GM11168 (cell line): ENCODE results near the gene CD302.
"Not testable (repeated sequence)": the region's sequence is repeated elsewhere in the genome, so short reads cannot be mapped to it uniquely, and the experiment has no call there.

Experiments
- in situ Hi-C: fragments of 300-500 bp; cut with MboI; formaldehyde crosslinking; loops from one replicate; pipeline ENCODE4 v1.12.0; 2022; ENCODE audit warnings: low sequenced_read_pairs; ENCODE audit not compliant: unreplicated experiment

Gene CD302

GRCh38 chr2:159795841-159796690, 1.9 kb downstream of the CD302 start:
- in situ Hi-C loops = no loop called here

- in situ Hi-C loops = no loop called here
Observed at GRCh38 chr2:159793326-159793725, 4.7 kb downstream of the CD302 start.

GRCh38 chr2:159792599-159792998, 5.4 kb downstream of the CD302 start:
- in situ Hi-C loops = no loop called here

- in situ Hi-C loops = no loop called here
Observed at GRCh38 chr2:159792036-159792435, 6.0 kb downstream of the CD302 start.

- in situ Hi-C loops = no loop called here
Observed at GRCh38 chr2:159790323-159790722, 7.7 kb downstream of the CD302 start.

- in situ Hi-C loops = no loop called here
Observed at GRCh38 chr2:159788253-159788652, 9.8 kb downstream of the CD302 start.

- in situ Hi-C loops = not testable (repeated sequence)
Observed at GRCh38 chr2:159787647-159788046, 10.4 kb downstream of the CD302 start.

- in situ Hi-C loops = no loop called here
Observed at GRCh38 chr2:159786938-159787337, 11.1 kb downstream of the CD302 start.

- in situ Hi-C loops = no loop called here
Observed at GRCh38 chr2:159785195-159785594, 12.8 kb downstream of the CD302 start.

GRCh38 chr2:159784744-159785143, 13.3 kb downstream of the CD302 start:
- in situ Hi-C loops = not testable (repeated sequence)

GRCh38 chr2:159783556-159783955, 14.5 kb downstream of the CD302 start:
- in situ Hi-C loops = no loop called here

- in situ Hi-C loops = no loop called here
Observed at GRCh38 chr2:159776321-159776720, 21.7 kb downstream of the CD302 start.

GRCh38 chr2:159775021-159775420, 23.0 kb downstream of the CD302 start:
- in situ Hi-C loops = no loop called here

GRCh38 chr2:159774370-159774990, 23.5 kb downstream of the CD302 start:
- in situ Hi-C loops = no loop called here

GRCh38 chr2:159773886-159774285, 24.1 kb downstream of the CD302 start:
- in situ Hi-C loops = no loop called here

- in situ Hi-C loops = no loop called here
Observed at GRCh38 chr2:159773426-159773825, 24.6 kb downstream of the CD302 start.

- in situ Hi-C loops = no loop called here
Observed at GRCh38 chr2:159769147-159769546, 28.9 kb downstream of the CD302 start.

- in situ Hi-C loops = no loop called here
Observed at GRCh38 chr2:159762075-159762474, 35.9 kb downstream of the CD302 start.

- in situ Hi-C loops = no loop called here
Observed at GRCh38 chr2:159760326-159760725, 37.7 kb downstream of the CD302 start.

GRCh38 chr2:159759577-159759976, 38.4 kb downstream of the CD302 start:
- in situ Hi-C loops = no loop called here

GRCh38 chr2:159758686-159759085, 39.3 kb downstream of the CD302 start:
- in situ Hi-C loops = no loop called here

- in situ Hi-C loops = no loop called here
Observed at GRCh38 chr2:159758239-159758638, 39.8 kb downstream of the CD302 start.
